Natural killer cell (primary cell): ENCODE measurements around the gene CEP20. TPM values are rescaled to one million over a fixed set of nuclear protein-coding genes. Genes with fewer than 3 reads are reported as not detected.

Experiments
- ATAC-seq, 3 donors: fragments of 150-1000 bp in 2 of 3; fragments of 200-7000 bp in 1 of 3; cut with Tn5 transposase; 1 replicate in 1 of 3; 2 replicates in 2 of 3; pipeline ENCODE4 v1.10.0; 2021; ENCODE audit warnings: mild to moderate bottlenecking in 2 of 3, moderate library complexity in 2 of 3
- DNase-seq, 2 donors: peaks; one replicate each; pipeline versions ENCODE4 v3.0.0 to v3.0.0-alpha.2; 2013 to 2021; ENCODE audit warnings: mixed read lengths in 1 of 2
- H3K27ac ChIP-seq: one replicate; pipeline ENCODE4 v1.5.1; 2013; ENCODE audit warnings: mild to moderate bottlenecking, low read length
- H3K27me3 ChIP-seq: one replicate; pipeline ENCODE4 v1.6.1; 2013; ENCODE audit warnings: low read length; ENCODE audit not compliant: control insufficient read depth, insufficient read depth
- H3K36me3 ChIP-seq: one replicate; pipeline ENCODE4 v1.6.1; 2013; ENCODE audit warnings: low read length; ENCODE audit not compliant: control insufficient read depth, insufficient read depth
- H3K4me1 ChIP-seq: one replicate; pipeline ENCODE4 v1.6.1; 2013; ENCODE audit warnings: low read length; ENCODE audit not compliant: control insufficient read depth, insufficient read depth
- H3K4me3 ChIP-seq: one replicate; pipeline ENCODE4 v1.5.1; 2013; ENCODE audit warnings: low read length
- H3K9me3 ChIP-seq: one replicate; pipeline ENCODE4 v1.6.1; 2013; ENCODE audit warnings: low read length; ENCODE audit not compliant: control insufficient read depth, insufficient read depth
- H3K27ac Mint-ChIP-seq, 2 donors: one replicate each; pipeline ENCODE4 v1.8.0; 2022; ENCODE audit warnings: mild to moderate bottlenecking in 2 of 2, mixed read lengths in 2 of 2, moderate library complexity in 1 of 2
- H3K27me3 Mint-ChIP-seq, 2 donors: one replicate each; pipeline ENCODE4 v1.8.0; 2022; ENCODE audit warnings: low read depth in 2 of 2, mixed read lengths in 2 of 2
- H3K36me3 Mint-ChIP-seq: one replicate; pipeline ENCODE4 v1.8.0; 2022; ENCODE audit warnings: mixed read lengths
- H3K4me1 Mint-ChIP-seq, 2 donors: one replicate each; pipeline ENCODE4 v1.8.0; 2022; ENCODE audit warnings: mixed read lengths in 2 of 2
- H3K4me3 Mint-ChIP-seq: one replicate; pipeline ENCODE4 v1.8.0; 2022; ENCODE audit warnings: mild to moderate bottlenecking, moderate library complexity, mixed read lengths
- H3K9me3 Mint-ChIP-seq, 2 donors: one replicate each; pipeline ENCODE4 v1.8.0; 2022; ENCODE audit warnings: mixed read lengths in 2 of 2
- CTCF ChIP-seq: fragments of 200-600 bp; IDR thresholded peaks from one replicate; pipeline ENCODE4 v1.8.0; 2022; ENCODE audit warnings: antibody characterized with exemption
- WGBS: methylation state at CpG from one replicate; pipeline ENCODE4 v1.1.7; 2013; ENCODE audit warnings: missing lambda C conversion rate; ENCODE audit not compliant: insufficient coverage; 5-methylcytosine and 5-hydroxymethylcytosine counted together
- intact Hi-C: fragments of 100-400 bp; cut with micrococcal nuclease; formaldehyde crosslinking; loops from one replicate; pipeline ENCODE4 v1.14.2; 2022
- total RNA-seq, 4 donors: library from RNA; stranded (reverse); fragments of 120-200 nt in 1 of 4; gene quantifications; one replicate each; pipeline versions ENCODE4 v1.2.3 to v1.2.4, GENCODE V29; 2013 to 2022

CEP20 gene
- total RNA-seq, 3 donors from 2014 or later (not counting 1 experiment from before 2014, with no cell fraction given): 21.4 to 23.2 (median 23.1) TPM

- 100% methylated on average over 3 of the region's 6 CpGs for WGBS
- Histone ChIP-seq H3K4me1 (no peaks in the 10 kb centered on the region), H3K9me3 (no peaks in the 10 kb centered on the region), H3K27me3 (no peaks in the 10 kb centered on the region), H3K4me3 (no peak overlapping the region), H3K36me3 (no peaks in the 10 kb centered on the region), H3K27ac (no peak overlapping the region)
- Mint-ChIP-seq H3K9me3 (peaks cover 0 to 2% of the 10 kb centered on the region in 2 donors), H3K36me3 (no peaks in the 10 kb centered on the region), H3K4me1 (no peaks in the 10 kb centered on the region), H3K4me3 (no peak overlapping the region), H3K27ac (no peak overlapping the region), H3K27me3 (peaks cover 0 to 5% of the 10 kb centered on the region in 2 donors)
- ATAC-seq (no peak), DNase-seq (no peak)
- intact Hi-C loops: no loop called here
- no peak for TF ChIP-seq CTCF
These were observed 44.5 kb upstream of the CEP20 start for GRCh38 chr16:15932939-15933338.

GRCh38 chr16:15928261-15929104 is 40.1 kb upstream of the CEP20 start:
- 97% methylated on average over 16 of the region's 18 CpGs for WGBS
- intact Hi-C loops: no loop called here
- H3K4me1 ChIP-seq: no peaks in the 10 kb centered on the region
- no peaks in the 10 kb centered on the region for H3K9me3 ChIP-seq
- DNase-seq (no peak), ATAC-seq (no peak)
- TF ChIP-seq CTCF: no peak
- no peak overlapping the region for H3K4me3 Mint-ChIP-seq
- no peak overlapping the region for H3K4me3 ChIP-seq
- no peaks in the 10 kb centered on the region for H3K36me3 Mint-ChIP-seq
- no peak overlapping the region for H3K27ac Mint-ChIP-seq
- H3K36me3 ChIP-seq: no peaks in the 10 kb centered on the region
- H3K27me3 ChIP-seq: no peaks in the 10 kb centered on the region
- H3K27ac ChIP-seq: no peak overlapping the region
- H3K9me3 Mint-ChIP-seq: no peaks in the 10 kb centered on the region
- H3K27me3 Mint-ChIP-seq: peaks cover 0 to 2% of the 10 kb centered on the region in 2 donors
- H3K4me1 Mint-ChIP-seq: no peaks in the 10 kb centered on the region

- intact Hi-C loops: no loop called here
- H3K27ac ChIP-seq: no peak overlapping the region
- H3K4me1 ChIP-seq: no peaks in the 10 kb centered on the region
- no peaks in the 10 kb centered on the region for H3K9me3 Mint-ChIP-seq
- WGBS: 85% methylated on average over 9 of the region's 9 CpGs
- H3K4me3 ChIP-seq: no peak overlapping the region
- peaks cover 0 to 2% of the 10 kb centered on the region in 2 donors for H3K27me3 Mint-ChIP-seq
- ATAC-seq: no peak
- no peak overlapping the region for H3K27ac Mint-ChIP-seq
- no peak for DNase-seq
- no peak for TF ChIP-seq CTCF
- no peaks in the 10 kb centered on the region for H3K27me3 ChIP-seq
- H3K36me3 Mint-ChIP-seq: no peaks in the 10 kb centered on the region
- H3K36me3 ChIP-seq: no peaks in the 10 kb centered on the region
- H3K4me1 Mint-ChIP-seq: no peaks in the 10 kb centered on the region
- H3K9me3 ChIP-seq: no peaks in the 10 kb centered on the region
- no peak overlapping the region for H3K4me3 Mint-ChIP-seq
These were observed 37.2 kb upstream of the CEP20 start for GRCh38 chr16:15925631-15926030.
